ENCODE data around the gene CCT7. TPM values are rescaled to one million over a fixed set of nuclear protein-coding genes. Genes with fewer than 3 reads are reported as not detected.

CCT7 gene
- total and polyA plus RNA-seq, 10 of the 15 experiments (the other 5 are each of a cell fraction or from before 2014, with no cell fraction given): 206 to 598 (median 486) TPM

DNA sequence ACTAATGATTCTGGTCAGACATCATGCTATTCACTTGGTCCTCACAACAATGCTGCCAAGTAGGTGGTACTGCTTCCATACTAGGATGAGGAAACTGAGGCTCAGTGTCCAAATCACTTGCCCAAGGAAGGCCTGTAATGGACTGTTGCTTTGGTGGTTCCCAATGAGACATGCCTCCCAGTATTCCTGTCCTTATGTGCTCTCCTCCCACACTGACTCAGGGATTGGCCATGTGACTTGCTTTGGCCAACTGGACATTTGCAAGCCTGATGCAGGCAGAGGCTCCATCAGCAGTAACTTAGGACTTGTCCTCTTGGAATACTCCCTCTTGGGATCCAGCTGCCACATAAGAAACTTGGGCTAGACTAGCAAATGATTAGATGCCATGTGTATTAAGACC, 47.1 kb downstream of the CCT7 start:
- in situ Hi-C loops (cut with MboI): no loop called here
- no peak for FAIRE-seq
- no peaks in the 10 kb centered on the region for H3K27me3 ChIP-seq (replicated peaks in 1 of 2; ENCODE audit: control insufficient read depth in 2 of 2, insufficient read depth in 2 of 2, low read length in 1 of 2)
- peak overlapping the region; percentile 51; the same call in 1 of the 2 replicates for H3K4me2 ChIP-seq (ENCODE audit: control insufficient read depth, insufficient read depth)
- H4K20me1 ChIP-seq (ENCODE audit: control insufficient read depth, insufficient read depth): peaks cover 5% of the 10 kb centered on the region; the same call in 1 of the 2 replicates
- no peak for ATAC-seq
- H3K4me3 ChIP-seq: no peak overlapping the region
- no peak for DNase-seq (ENCODE audit: low read depth, low spot score)
- RAD21 ChIA-PET (ENCODE audit: unreplicated experiment): interaction anchor here (1.3 kb wide), 1 partner anchor 10 kb away, joined by 4 read pairs; no protein-coding TSS in a partner anchor
- H3K36me3 ChIP-seq (ENCODE audit: control insufficient read depth in 2 of 2, insufficient read depth in 2 of 2, low read length in 1 of 2): peaks cover 0 to 9% of the 10 kb centered on the region in 2 experiments; a peak in 1 of 4 replicates
- H2AFZ ChIP-seq (ENCODE audit: control insufficient read depth, low read depth, low read length): no peak overlapping the region
- CTCF ChIA-PET: interaction anchor here (0.9 to 2.9 kb wide), 3 partner anchors 9 to 46 kb away, joined by 4 to 13 read pairs (median 10); partner anchors contain the start of gene CCT7
- H3K4me1 ChIP-seq (ENCODE audit: control insufficient read depth, insufficient read depth, low read length): peaks cover 11% of the 10 kb centered on the region
- no peaks in the 10 kb centered on the region for H3K9me3 ChIP-seq (replicated peaks; ENCODE audit: control insufficient read depth, insufficient read depth, low read length)
- H3K27ac ChIP-seq (ENCODE audit: control insufficient read depth, insufficient read depth): no peak overlapping the region
- no peak overlapping the region for H3K9ac ChIP-seq (ENCODE audit: control insufficient read depth, insufficient read depth, low read length)
- H3K79me2 ChIP-seq (ENCODE audit: control insufficient read depth, insufficient read depth, low read length): peaks cover 57% of the 10 kb centered on the region
- POLR2A ChIA-PET: interaction anchor here (1.3 kb wide), 1 partner anchor 9 kb away, joined by 4 read pairs; no protein-coding TSS in a partner anchor
- BruUV-seq (replicated peaks): no TSS peak
- intact Hi-C loops (cut with micrococcal nuclease; ENCODE audit: unreplicated experiment): no loop called here
- SMC1A ChIA-PET (ENCODE audit: uncharacterized antibody, unreplicated experiment): interaction anchor here (1.3 kb wide), 1 partner anchor 8 kb away, joined by 3 read pairs; no protein-coding TSS in a partner anchor
- no peak for TF ChIP-seq STAT1 (conservative IDR thresholded peaks at IDR 0.05)
- TF ChIP-seq ZNF384 (IDR thresholded peaks at IDR 0.05; ENCODE audit: borderline replicate concordance, low read depth, low read length): no peak
- no peak for TF ChIP-seq NFYA (IDR thresholded peaks at IDR 0.05; ENCODE audit: borderline replicate concordance, low read depth, low read length)
- no peak for TF ChIP-seq E2F8 (IDR thresholded peaks at IDR 0.05; ENCODE audit: low read depth, partially characterized antibody)
- no peak for TF ChIP-seq RBBP5 (conservative IDR thresholded peaks at IDR 0.05)
- no peak for TF ChIP-seq CHD1 (IDR thresholded peaks at IDR 0.05; ENCODE audit: low read depth, low read length)
- TF ChIP-seq, protein P1, sequence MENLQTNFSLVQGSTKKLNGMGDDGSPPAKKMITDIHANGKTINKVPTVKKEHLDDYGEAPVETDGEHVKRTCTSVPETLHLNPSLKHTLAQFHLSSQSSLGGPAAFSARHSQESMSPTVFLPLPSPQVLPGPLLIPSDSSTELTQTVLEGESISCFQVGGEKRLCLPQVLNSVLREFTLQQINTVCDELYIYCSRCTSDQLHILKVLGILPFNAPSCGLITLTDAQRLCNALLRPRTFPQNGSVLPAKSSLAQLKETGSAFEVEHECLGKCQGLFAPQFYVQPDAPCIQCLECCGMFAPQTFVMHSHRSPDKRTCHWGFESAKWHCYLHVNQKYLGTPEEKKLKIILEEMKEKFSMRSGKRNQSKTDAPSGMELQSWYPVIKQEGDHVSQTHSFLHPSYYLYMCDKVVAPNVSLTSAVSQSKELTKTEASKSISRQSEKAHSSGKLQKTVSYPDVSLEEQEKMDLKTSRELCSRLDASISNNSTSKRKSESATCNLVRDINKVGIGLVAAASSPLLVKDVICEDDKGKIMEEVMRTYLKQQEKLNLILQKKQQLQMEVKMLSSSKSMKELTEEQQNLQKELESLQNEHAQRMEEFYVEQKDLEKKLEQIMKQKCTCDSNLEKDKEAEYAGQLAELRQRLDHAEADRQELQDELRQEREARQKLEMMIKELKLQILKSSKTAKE (IDR thresholded peaks at IDR 0.05; ENCODE audit: low read depth, poor library complexity, severe bottlenecking): no peak
- TF ChIP-seq PRDM15 (CRISPR knock-in tag; IDR thresholded peaks at IDR 0.05): no peak
- TF ChIP-seq NFIC (IDR thresholded peaks at IDR 0.05; ENCODE audit: low read depth, low read length): no peak
- no peak for TF ChIP-seq ZSCAN29 (IDR thresholded peaks at IDR 0.05)
- TF ChIP-seq, protein P2, sequence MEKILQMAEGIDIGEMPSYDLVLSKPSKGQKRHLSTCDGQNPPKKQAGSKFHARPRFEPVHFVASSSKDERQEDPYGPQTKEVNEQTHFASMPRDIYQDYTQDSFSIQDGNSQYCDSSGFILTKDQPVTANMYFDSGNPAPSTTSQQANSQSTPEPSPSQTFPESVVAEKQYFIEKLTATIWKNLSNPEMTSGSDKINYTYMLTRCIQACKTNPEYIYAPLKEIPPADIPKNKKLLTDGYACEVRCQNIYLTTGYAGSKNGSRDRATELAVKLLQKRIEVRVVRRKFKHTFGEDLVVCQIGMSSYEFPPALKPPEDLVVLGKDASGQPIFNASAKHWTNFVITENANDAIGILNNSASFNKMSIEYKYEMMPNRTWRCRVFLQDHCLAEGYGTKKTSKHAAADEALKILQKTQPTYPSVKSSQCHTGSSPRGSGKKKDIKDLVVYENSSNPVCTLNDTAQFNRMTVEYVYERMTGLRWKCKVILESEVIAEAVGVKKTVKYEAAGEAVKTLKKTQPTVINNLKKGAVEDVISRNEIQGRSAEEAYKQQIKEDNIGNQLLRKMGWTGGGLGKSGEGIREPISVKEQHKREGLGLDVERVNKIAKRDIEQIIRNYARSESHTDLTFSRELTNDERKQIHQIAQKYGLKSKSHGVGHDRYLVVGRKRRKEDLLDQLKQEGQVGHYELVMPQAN (conservative IDR thresholded peaks at IDR 0.05): no peak
- no peak for TF ChIP-seq KDM1A (IDR thresholded peaks at IDR 0.05; ENCODE audit: borderline replicate concordance)
